PFSK-1 (cell line): ENCODE data around the gene IGFBP1. TPM values are rescaled to one million over a fixed set of nuclear protein-coding genes. Genes with fewer than 3 reads are reported as not detected.

Source experiments
- FOXP2 ChIP-seq: optimal IDR thresholded peaks from 2 replicates; pipeline ENCODE3; 2011; ENCODE audit warnings: borderline replicate concordance, control low read depth, inconsistent platforms; ENCODE audit not compliant: insufficient read depth; ENCODE audit errors: extremely low read length, extremely low read depth
- POLR2AphosphoS5 ChIP-seq: IDR thresholded peaks from 2 replicates; pipeline ENCODE4 v1.6.1; 2012; ENCODE audit warnings: low read depth, mild to moderate bottlenecking, control low read depth, low read length, moderate library complexity
- REST ChIP-seq, 2 experiments: IDR thresholded peaks; 2 replicates each; pipeline versions ENCODE4 v1.6.1 to v1.8.0; 2011 to 2012; ENCODE audit warnings: low read depth in 2 of 2, low read length in 2 of 2, control low read depth in 1 of 2, inconsistent platforms in 1 of 2, mild to moderate bottlenecking in 1 of 2, moderate library complexity in 1 of 2; ENCODE audit not compliant: insufficient read depth in 1 of 2
- SIN3A ChIP-seq: IDR thresholded peaks from 2 replicates; pipeline ENCODE4 v1.6.1; 2012; ENCODE audit warnings: mild to moderate bottlenecking, low read length, moderate library complexity, borderline replicate concordance; ENCODE audit not compliant: insufficient read depth
- TAF1 ChIP-seq: IDR thresholded peaks from 2 replicates; pipeline ENCODE4 v1.6.1; 2012; ENCODE audit warnings: low read length, control low read depth, borderline replicate concordance; ENCODE audit not compliant: insufficient read depth
- polyA plus RNA-seq: library from polyadenylated mRNA; unstranded; fragments of >200 nt; gene quantifications from one replicate; pipeline ENCODE4 v1.2.1, GENCODE V29; 2012; ENCODE audit warnings: low read depth, missing spikeins; ENCODE audit not compliant: insufficient read length

Gene IGFBP1
- polyA plus RNA-seq: not detected

- TF ChIP-seq REST (IDR thresholded peaks at IDR 0.05; ENCODE audit: insufficient read depth in 1 of 2, low read depth in 2 of 2, low read length in 2 of 2) (no peak), TAF1 (no peak), POLR2AphosphoS5 (no peak), FOXP2 (no peak)
These were observed at the start of gene IGFBP1 for GRCh38 chr7:45888185-45888992. Gene IGFBP1 (plus strand): TSS chr7:45888488. CDS start chr7:45888653, 165 bp downstream.

- TF ChIP-seq POLR2AphosphoS5 (no peak), REST (IDR thresholded peaks at IDR 0.05; ENCODE audit: insufficient read depth in 1 of 2, low read depth in 2 of 2, low read length in 2 of 2) (no peak), TAF1 (no peak), FOXP2 (no peak), SIN3A (no peak)
These were observed 24.6 kb upstream of the IGFBP1 start for GRCh38 chr7:45863715-45864114.

- TF ChIP-seq REST (IDR thresholded peaks at IDR 0.05; ENCODE audit: insufficient read depth in 1 of 2, low read depth in 2 of 2, low read length in 2 of 2) (no peak), SIN3A (no peak), POLR2AphosphoS5 (no peak), FOXP2 (no peak), TAF1 (no peak)
These were observed 22.5 kb upstream of the IGFBP1 start for GRCh38 chr7:45865594-45866410.

- TF ChIP-seq POLR2AphosphoS5 (no peak), REST (IDR thresholded peaks at IDR 0.05; ENCODE audit: insufficient read depth in 1 of 2, low read depth in 2 of 2, low read length in 2 of 2) (no peak), TAF1 (no peak), FOXP2 (no peak), SIN3A (no peak)
These were observed 20.8 kb upstream of the IGFBP1 start for GRCh38 chr7:45867471-45867870.
